ENCODE data around the gene MRPL4.
A peak's percentile ranks its signal among the peaks of the same experiment; 100 is the strongest.

Gene MRPL4

GRCh38 chr19:10251792-10252694 is at the start of gene MRPL4:
Gene MRPL4, plus strand, starts transcription at chr19:10252214. Its CDS starts 40 bp downstream, at chr19:10252254.
- peak; percentile 94 for DNase-seq

GRCh38 chr19:10203686-10204085 is 48.3 kb upstream of the MRPL4 start:
- DNase-seq = no peak

- DNase-seq = no peak
These were observed 46.4 kb upstream of the MRPL4 start for GRCh38 chr19:10205636-10206035.

GRCh38 chr19:10206226-10206885 is 45.7 kb upstream of the MRPL4 start:
- DNase-seq = no peak

GRCh38 chr19:10207026-10207425 is 45.0 kb upstream of the MRPL4 start:
- DNase-seq = no peak

GRCh38 chr19:10209315-10209714 is 42.7 kb upstream of the MRPL4 start:
- DNase-seq = no peak

GRCh38 chr19:10211061-10211460 is 41.0 kb upstream of the MRPL4 start:
- DNase-seq = no peak

GRCh38 chr19:10211691-10212090 is 40.3 kb upstream of the MRPL4 start:
- DNase-seq = no peak

GRCh38 chr19:10214784-10215183 is 37.2 kb upstream of the MRPL4 start:
- no peak for DNase-seq

- DNase-seq = no peak
These were observed 34.9 kb upstream of the MRPL4 start for GRCh38 chr19:10217085-10217484.

- DNase-seq = peak; percentile 33
These were observed 32.3 kb upstream of the MRPL4 start for GRCh38 chr19:10219678-10220077.

- DNase-seq = no peak
These were observed 31.3 kb upstream of the MRPL4 start for GRCh38 chr19:10220695-10221094.

- no peak for DNase-seq
These were observed 29.7 kb upstream of the MRPL4 start for GRCh38 chr19:10222201-10222890.

GRCh38 chr19:10223488-10224213 is 28.4 kb upstream of the MRPL4 start:
- DNase-seq = no peak

GRCh38 chr19:10224337-10224736 is 27.7 kb upstream of the MRPL4 start:
- DNase-seq = no peak

GRCh38 chr19:10226021-10226375 is 26.0 kb upstream of the MRPL4 start:
- no peak for DNase-seq

GRCh38 chr19:10226376-10227025 is 25.5 kb upstream of the MRPL4 start:
- no peak for DNase-seq

- DNase-seq = no peak
These were observed 24.7 kb upstream of the MRPL4 start for GRCh38 chr19:10227026-10227971.

GRCh38 chr19:10228393-10228792 is 23.6 kb upstream of the MRPL4 start:
- DNase-seq = no peak

GRCh38 chr19:10228920-10229319 is 23.1 kb upstream of the MRPL4 start:
- DNase-seq = peak; percentile 30

- DNase-seq = peak; percentile 71
These were observed 21.7 kb upstream of the MRPL4 start for GRCh38 chr19:10230173-10230860.
